ENCODE results near the gene ANKRD31. TPM values are rescaled to one million over a fixed set of nuclear protein-coding genes. Genes with fewer than 3 reads are reported as not detected.

Gene ANKRD31
- total RNA-seq, 1 experiment from 2014 or later = 0.66 TPM

DNA sequence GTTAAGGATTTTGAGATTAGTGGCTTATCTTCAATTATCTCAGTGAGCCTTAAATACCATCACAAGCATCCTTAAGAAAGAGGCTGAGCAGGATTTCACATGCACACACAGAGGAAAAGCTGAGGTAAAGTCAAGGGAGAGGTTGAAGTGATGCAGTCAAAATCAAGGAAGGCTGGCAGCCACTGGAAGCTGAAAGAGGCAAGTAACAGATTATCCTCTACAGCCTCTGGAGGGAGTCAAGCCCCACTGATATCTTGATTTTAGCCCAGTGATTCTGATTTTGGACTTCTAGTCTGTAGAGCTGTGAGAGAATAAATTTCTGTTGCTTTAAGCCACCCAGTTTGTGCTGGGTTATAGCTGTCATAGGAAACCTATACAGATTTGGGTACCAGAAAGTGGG, 80.1 kb downstream of the ANKRD31 start:
- DNase-seq = peak; percentile 66 to 75
- Histone ChIP-seq H3K36me3 (ENCODE audit: control insufficient read depth, insufficient read depth, low read length) (no peaks in the 10 kb centered on the region), H3K4me1 (peaks cover 10% of the 10 kb centered on the region), H3K4me3 (ENCODE audit: low read depth, low read length) (no peak overlapping the region), H3K27me3 (replicated peaks; ENCODE audit: control insufficient read depth, insufficient read depth, low read length) (no peaks in the 10 kb centered on the region), H3K9me3 (peaks cover 21% of the 10 kb centered on the region)
- Mint-ChIP-seq H3K27ac (ENCODE audit: unreplicated experiment) (no peak overlapping the region), H3K4me3 (ENCODE audit: unreplicated experiment) (no peak overlapping the region), H3K27me3 (ENCODE audit: insufficient read depth, unreplicated experiment) (no peaks in the 10 kb centered on the region), H3K4me1 (ENCODE audit: low read depth, unreplicated experiment) (peaks cover 21% of the 10 kb centered on the region), H3K9me3 (ENCODE audit: unreplicated experiment) (peaks cover 27% of the 10 kb centered on the region), H3K36me3 (ENCODE audit: insufficient read depth, unreplicated experiment) (peaks cover 6% of the 10 kb centered on the region)
- no TSS peak for BruUV-seq (replicated peaks)
- intact Hi-C loops (cut with micrococcal nuclease; ENCODE audit: unreplicated experiment) = loop anchor here (1.0 to 10.0 kb wide), 5 partner anchors 80 to 212 kb away; partner anchors contain the start of gene ANKRD31
- TF ChIP-seq, protein P1, sequence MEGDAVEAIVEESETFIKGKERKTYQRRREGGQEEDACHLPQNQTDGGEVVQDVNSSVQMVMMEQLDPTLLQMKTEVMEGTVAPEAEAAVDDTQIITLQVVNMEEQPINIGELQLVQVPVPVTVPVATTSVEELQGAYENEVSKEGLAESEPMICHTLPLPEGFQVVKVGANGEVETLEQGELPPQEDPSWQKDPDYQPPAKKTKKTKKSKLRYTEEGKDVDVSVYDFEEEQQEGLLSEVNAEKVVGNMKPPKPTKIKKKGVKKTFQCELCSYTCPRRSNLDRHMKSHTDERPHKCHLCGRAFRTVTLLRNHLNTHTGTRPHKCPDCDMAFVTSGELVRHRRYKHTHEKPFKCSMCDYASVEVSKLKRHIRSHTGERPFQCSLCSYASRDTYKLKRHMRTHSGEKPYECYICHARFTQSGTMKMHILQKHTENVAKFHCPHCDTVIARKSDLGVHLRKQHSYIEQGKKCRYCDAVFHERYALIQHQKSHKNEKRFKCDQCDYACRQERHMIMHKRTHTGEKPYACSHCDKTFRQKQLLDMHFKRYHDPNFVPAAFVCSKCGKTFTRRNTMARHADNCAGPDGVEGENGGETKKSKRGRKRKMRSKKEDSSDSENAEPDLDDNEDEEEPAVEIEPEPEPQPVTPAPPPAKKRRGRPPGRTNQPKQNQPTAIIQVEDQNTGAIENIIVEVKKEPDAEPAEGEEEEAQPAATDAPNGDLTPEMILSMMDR (IDR thresholded peaks at IDR 0.05; ENCODE audit: insufficient read depth in 1 of 2, low read depth in 1 of 2, low read length in 1 of 2, severe bottlenecking in 1 of 2, unreplicated experiment in 1 of 2) = peak; percentile 50 to 58
- CTCF ChIA-PET = interaction anchor here (0.9 to 1.5 kb wide), 3 partner anchors 80 to 180 kb away, joined by 4 to 16 read pairs (median 10); partner anchors contain the start of genes ANKRD31 and HMGCR
- POLR2A ChIA-PET = interaction anchor here (0.6 kb wide), 1 partner anchor 80 kb away, joined by 3 read pairs; the partner anchor contains the start of gene ANKRD31

DNA sequence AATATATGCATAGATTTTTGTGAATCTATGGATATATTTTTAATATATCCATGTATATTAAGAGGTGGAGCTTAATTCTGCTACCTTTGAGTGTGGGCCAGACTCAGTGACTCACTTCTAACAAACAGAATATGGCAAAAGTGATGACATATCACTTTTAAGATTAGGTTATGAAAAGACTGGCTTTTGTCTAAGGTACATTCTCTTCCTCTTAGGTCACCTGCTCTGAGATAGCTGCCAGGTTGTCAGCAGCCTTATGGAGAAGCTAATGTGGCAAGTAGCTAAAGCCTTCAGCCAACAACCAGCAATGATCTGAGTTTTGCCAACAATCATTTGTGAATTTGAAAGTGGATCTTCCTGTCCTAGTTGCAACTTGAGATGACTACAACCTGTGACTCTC, 83.8 kb downstream of the ANKRD31 start:
- H3K9me3 Mint-ChIP-seq (ENCODE audit: unreplicated experiment) = no peaks in the 10 kb centered on the region
- Histone ChIP-seq H3K36me3 (ENCODE audit: control insufficient read depth, insufficient read depth, low read length) (no peaks in the 10 kb centered on the region), H3K9me3 (peaks cover 8% of the 10 kb centered on the region; the same call in 1 of the 2 replicates), H3K27me3 (replicated peaks; ENCODE audit: control insufficient read depth, insufficient read depth, low read length) (no peaks in the 10 kb centered on the region), H3K4me1 (peaks cover 12% of the 10 kb centered on the region), H3K4me3 (ENCODE audit: low read depth, low read length) (no peak overlapping the region)
- BruUV-seq (replicated peaks) = no TSS peak
- intact Hi-C loops (cut with micrococcal nuclease; ENCODE audit: unreplicated experiment) = loop anchor here (10.0 kb wide), 1 partner anchor 208 kb away; no protein-coding TSS in a partner anchor
- no peak overlapping the region for H3K4me3 Mint-ChIP-seq (ENCODE audit: unreplicated experiment)
- ChIA-PET CTCF (no interaction called here), POLR2A (no interaction called here)
- H3K4me1 Mint-ChIP-seq (ENCODE audit: low read depth, unreplicated experiment) = peaks cover 19% of the 10 kb centered on the region
- H3K36me3 Mint-ChIP-seq (ENCODE audit: insufficient read depth, unreplicated experiment) = peaks cover 6% of the 10 kb centered on the region
- no peaks in the 10 kb centered on the region for H3K27me3 Mint-ChIP-seq (ENCODE audit: insufficient read depth, unreplicated experiment)
- H3K27ac Mint-ChIP-seq (ENCODE audit: unreplicated experiment) = no peak overlapping the region
- no peak for DNase-seq
- TF ChIP-seq, protein P1 (IDR thresholded peaks at IDR 0.05; ENCODE audit: insufficient read depth in 1 of 2, low read depth in 1 of 2, low read length in 1 of 2, severe bottlenecking in 1 of 2, unreplicated experiment in 1 of 2) = no peak

DNA sequence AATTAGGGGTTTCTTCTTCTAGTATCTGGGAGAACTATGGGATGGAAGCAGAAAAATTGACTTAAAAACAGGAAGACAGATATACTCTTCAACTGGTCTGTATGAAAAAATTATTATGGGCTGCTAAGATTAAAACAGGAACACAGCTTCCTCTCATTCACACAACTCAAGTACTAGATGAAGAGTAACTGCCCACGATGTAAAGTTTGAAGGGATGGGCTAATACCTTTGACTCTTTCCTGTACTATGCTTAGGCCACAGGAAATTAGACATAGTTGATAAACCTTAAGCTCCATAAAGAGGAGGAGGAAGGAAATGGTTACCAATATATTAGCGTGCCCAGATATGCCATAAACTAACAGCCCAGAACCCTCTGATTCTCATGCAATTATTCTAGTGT, 88.6 kb downstream of the ANKRD31 start:
- H3K4me1 ChIP-seq = peaks cover 11% of the 10 kb centered on the region
- ChIA-PET POLR2A (no interaction called here), CTCF (no interaction called here)
- H3K9me3 ChIP-seq = peaks cover 3% of the 10 kb centered on the region; the same call in 1 of the 2 replicates
- H3K4me3 ChIP-seq (ENCODE audit: low read depth, low read length) = no peak overlapping the region
- no peaks in the 10 kb centered on the region for H3K27me3 ChIP-seq (replicated peaks; ENCODE audit: control insufficient read depth, insufficient read depth, low read length)
- Mint-ChIP-seq H3K36me3 (ENCODE audit: insufficient read depth, unreplicated experiment) (no peaks in the 10 kb centered on the region), H3K9me3 (ENCODE audit: unreplicated experiment) (no peaks in the 10 kb centered on the region), H3K27ac (ENCODE audit: unreplicated experiment) (no peak overlapping the region), H3K4me3 (ENCODE audit: unreplicated experiment) (no peak overlapping the region), H3K4me1 (ENCODE audit: low read depth, unreplicated experiment) (peaks cover 1% of the 10 kb centered on the region), H3K27me3 (ENCODE audit: insufficient read depth, unreplicated experiment) (no peaks in the 10 kb centered on the region)
- no peak for DNase-seq
- H3K36me3 ChIP-seq (ENCODE audit: control insufficient read depth, insufficient read depth, low read length) = no peaks in the 10 kb centered on the region
- intact Hi-C loops (cut with micrococcal nuclease; ENCODE audit: unreplicated experiment) = no loop called here
- TF ChIP-seq, protein P1 (IDR thresholded peaks at IDR 0.05; ENCODE audit: insufficient read depth in 1 of 2, low read depth in 1 of 2, low read length in 1 of 2, severe bottlenecking in 1 of 2, unreplicated experiment in 1 of 2) = no peak
- no TSS peak for BruUV-seq (replicated peaks)

All from Caco-2 (cell line).